Neural progenitor cell (in vitro differentiated cells): ENCODE data around the gene DNAH9.

ENCODE experiments used
- CTCF ChIP-seq: fragments of 200-600 bp; sonication (generic); IDR thresholded peaks from 2 replicates; pipeline ENCODE4 v1.5.1; 2017; ENCODE audit warnings: antibody characterized with exemption, mild to moderate bottlenecking
- EZH2 ChIP-seq: fragments of 200-600 bp; sonication (generic); IDR thresholded peaks from 2 replicates; pipeline ENCODE4 v1.6.1; 2017; ENCODE audit warnings: antibody characterized with exemption, mild to moderate bottlenecking, moderate library complexity
- EZH2phosphoT487 ChIP-seq: fragments of 200-600 bp; sonication (generic); IDR thresholded peaks from 2 replicates; pipeline ENCODE4 v1.6.1; 2017; ENCODE audit warnings: antibody characterized with exemption

- TF ChIP-seq CTCF (no peak), EZH2 (no peak), EZH2phosphoT487 (no peak)
These were observed 29.2 kb downstream of the DNAH9 start for GRCh38 chr17:11627301-11627940.
